NT2/D1 (cell line): ENCODE results near the gene PARP4.

Experiments
- DNase-seq: peaks from one replicate; pipeline ENCODE4 v3.0.0-alpha.2; 2011; ENCODE audit warnings: low read depth, low spot score
- H3K27me3 ChIP-seq: 2 replicates; pipeline ENCODE4 v1.6.0; 2011; ENCODE audit warnings: mild to moderate bottlenecking; ENCODE audit not compliant: insufficient read length, insufficient read depth
- H3K36me3 ChIP-seq: 2 replicates; pipeline ENCODE4 v1.6.1; 2011; ENCODE audit warnings: mild to moderate bottlenecking, low read length, mixed read lengths; ENCODE audit not compliant: insufficient read depth, insufficient read length
- H3K4me1 ChIP-seq: 2 replicates; pipeline ENCODE4 v1.5.1; 2011; ENCODE audit not compliant: insufficient read depth, insufficient read length
- H3K4me3 ChIP-seq: 2 replicates; pipeline ENCODE4 v1.5.1; 2011; ENCODE audit warnings: low read depth; ENCODE audit not compliant: insufficient read length
- H3K9ac ChIP-seq: 2 replicates; pipeline ENCODE4 v1.6.0; 2011; ENCODE audit warnings: low read depth; ENCODE audit not compliant: insufficient read length
- H3K9me3 ChIP-seq: 2 replicates; pipeline ENCODE4 v1.5.1; 2011; ENCODE audit warnings: mild to moderate bottlenecking, low read length; ENCODE audit not compliant: insufficient read depth
- SUZ12 ChIP-seq: IDR thresholded peaks from 2 replicates; pipeline ENCODE4 v1.6.1; 2011; ENCODE audit not compliant: insufficient read length, insufficient read depth; ENCODE audit errors: extremely low read depth
- YY1 ChIP-seq: IDR thresholded peaks from 2 replicates; pipeline ENCODE4 v1.6.1; 2011; ENCODE audit not compliant: insufficient read length, insufficient read depth
- ZNF274 ChIP-seq: IDR thresholded peaks from 2 replicates; pipeline ENCODE4 v1.6.1; 2011; ENCODE audit warnings: mild to moderate bottlenecking, low read depth, low read length

PARP4 gene

GRCh38 chr13:24540236-24541126 lies 27.9 kb upstream of the PARP4 start:
- no peak overlapping the region for H3K9ac ChIP-seq
- no peak for DNase-seq
- no peaks in the 10 kb centered on the region for H3K36me3 ChIP-seq
- H3K4me3 ChIP-seq: no peak overlapping the region
- H3K9me3 ChIP-seq: no peaks in the 10 kb centered on the region
- TF ChIP-seq ZNF274 (no peak), SUZ12 (no peak), YY1 (no peak)
- peaks cover 23% of the 10 kb centered on the region for H3K27me3 ChIP-seq
- H3K4me1 ChIP-seq: no peaks in the 10 kb centered on the region

GRCh38 chr13:24539500-24540165 lies 27.1 kb upstream of the PARP4 start:
- DNase-seq: no peak
- Histone ChIP-seq H3K9ac (no peak overlapping the region), H3K36me3 (no peaks in the 10 kb centered on the region), H3K4me1 (no peaks in the 10 kb centered on the region), H3K4me3 (no peak overlapping the region), H3K27me3 (peaks cover 23% of the 10 kb centered on the region), H3K9me3 (no peaks in the 10 kb centered on the region)
- TF ChIP-seq SUZ12 (no peak), ZNF274 (no peak), YY1 (no peak)

- H3K9me3 ChIP-seq: no peaks in the 10 kb centered on the region
- H3K4me1 ChIP-seq: no peaks in the 10 kb centered on the region
- DNase-seq: no peak
- TF ChIP-seq ZNF274 (no peak), SUZ12 (no peak), YY1 (no peak)
- no peaks in the 10 kb centered on the region for H3K27me3 ChIP-seq
- no peaks in the 10 kb centered on the region for H3K36me3 ChIP-seq
- H3K9ac ChIP-seq: no peak overlapping the region
- H3K4me3 ChIP-seq: no peak overlapping the region
These were observed 16.9 kb upstream of the PARP4 start for GRCh38 chr13:24529478-24529877.

GRCh38 chr13:24528816-24529398 lies 16.3 kb upstream of the PARP4 start:
- Histone ChIP-seq H3K27me3 (no peaks in the 10 kb centered on the region), H3K9me3 (no peaks in the 10 kb centered on the region), H3K4me3 (no peak overlapping the region), H3K9ac (no peak overlapping the region), H3K4me1 (no peaks in the 10 kb centered on the region), H3K36me3 (no peaks in the 10 kb centered on the region)
- TF ChIP-seq YY1 (no peak), SUZ12 (no peak), ZNF274 (no peak)
- DNase-seq: no peak

- H3K36me3 ChIP-seq: no peaks in the 10 kb centered on the region
- H3K27me3 ChIP-seq: no peaks in the 10 kb centered on the region
- no peak overlapping the region for H3K4me3 ChIP-seq
- H3K9ac ChIP-seq: no peak overlapping the region
- no peak for DNase-seq
- H3K9me3 ChIP-seq: no peaks in the 10 kb centered on the region
- H3K4me1 ChIP-seq: no peaks in the 10 kb centered on the region
- TF ChIP-seq YY1: no peak
- no peak for TF ChIP-seq ZNF274
- TF ChIP-seq SUZ12: no peak
These were observed 14.7 kb upstream of the PARP4 start for GRCh38 chr13:24527266-24527775.

- TF ChIP-seq ZNF274 (no peak), YY1 (no peak), SUZ12 (no peak)
- no peaks in the 10 kb centered on the region for H3K4me1 ChIP-seq
- DNase-seq: no peak
- no peaks in the 10 kb centered on the region for H3K9me3 ChIP-seq
- H3K9ac ChIP-seq: no peak overlapping the region
- no peak overlapping the region for H3K4me3 ChIP-seq
- H3K36me3 ChIP-seq: no peaks in the 10 kb centered on the region
- H3K27me3 ChIP-seq: no peaks in the 10 kb centered on the region
These were observed 8.2 kb upstream of the PARP4 start for GRCh38 chr13:24520733-24521132.

GRCh38 chr13:24516919-24517318 lies 4.3 kb upstream of the PARP4 start:
- Histone ChIP-seq H3K9ac (no peak overlapping the region), H3K9me3 (no peaks in the 10 kb centered on the region)
- no peak for DNase-seq

More at GRCh38 chr13:24516919-24517318, 4.3 kb upstream of the PARP4 start:
- TF ChIP-seq ZNF274 (no peak), YY1 (no peak), SUZ12 (no peak)
- Histone ChIP-seq H3K4me3 (no peak overlapping the region), H3K27me3 (no peaks in the 10 kb centered on the region), H3K4me1 (no peaks in the 10 kb centered on the region), H3K36me3 (no peaks in the 10 kb centered on the region)
